Stomach (tissue), 9 donors: ENCODE results near the gene USP53. TPM values are rescaled to one million over a fixed set of nuclear protein-coding genes. Genes with fewer than 3 reads are reported as not detected.

Source experiments
- DNase-seq, 2 donors: peaks; one replicate each; pipeline versions ENCODE4 v3.0.0 to v3.0.0-alpha.2; 2013 to 2019
- H3K27ac ChIP-seq, 5 donors: fragments of 200-600 bp in 4 of 5; sonication (generic) in 4 of 5; one replicate each; pipeline ENCODE4 v1.5.1; 2013 to 2019; ENCODE audit warnings: mild to moderate bottlenecking in 1 of 5, moderate library complexity in 1 of 5
- H3K27me3 ChIP-seq, 3 donors: fragments of 200-600 bp; sonication (generic); one replicate each; pipeline ENCODE4 v1.5.1; 2017 to 2019; ENCODE audit warnings: mixed run types in 1 of 3
- H3K36me3 ChIP-seq, 4 donors: fragments of 200-600 bp; sonication (generic); 1 replicate in 3 of 4; 2 replicates in 1 of 4; pipeline ENCODE4 v1.5.1; 2016 to 2019
- H3K4me1 ChIP-seq, 4 donors: fragments of 200-600 bp; sonication (generic); one replicate each; pipeline ENCODE4 v1.5.1; 2016 to 2019
- H3K4me3 ChIP-seq, 4 donors: fragments of 200-600 bp; sonication (generic) in 3 of 4; one replicate each; pipeline ENCODE4 v1.5.1; 2016 to 2019; ENCODE audit warnings: mild to moderate bottlenecking in 1 of 4
- H3K9me3 ChIP-seq, 4 donors: fragments of 200-600 bp; sonication (generic); one replicate each; pipeline ENCODE4 v1.5.1; 2016 to 2019
- CTCF ChIP-seq, 7 experiments: fragments of 450-650 bp in 4 of 7; fragments of 200-600 bp in 3 of 7; sonication (generic) in 3 of 7; IDR thresholded peaks; one replicate each; pipeline ENCODE4 v1.5.1; 2016 to 2019; ENCODE audit warnings: antibody characterized with exemption in 7 of 7, control low read depth in 2 of 7, mild to moderate bottlenecking in 1 of 7
- EP300 ChIP-seq: sonication (generic); formaldehyde crosslinking; IDR thresholded peaks from one replicate; pipeline ENCODE4 v1.6.1; 2017; ENCODE audit warnings: antibody characterized with exemption
- POLR2A ChIP-seq, 4 donors: fragments of 450-650 bp; IDR thresholded peaks; one replicate each; pipeline ENCODE4 v1.6.1; 2016; ENCODE audit warnings: antibody characterized with exemption in 4 of 4, control low read depth in 2 of 4, mild to moderate bottlenecking in 1 of 4, moderate library complexity in 1 of 4
- POLR2AphosphoS5 ChIP-seq, 3 donors: sonication (generic); formaldehyde crosslinking; IDR thresholded peaks; one replicate each; pipeline ENCODE4 v1.6.1; 2016; ENCODE audit warnings: antibody characterized with exemption in 3 of 3
- whole genome bisulfite sequencing, 5 donors: extraction: QIAGEN DNeasy Blood & Tissue Kit in 3 of 5; methylation state at CpG; one replicate each; pipeline versions ENCODE4 v1.1.5 to v1.1.7; 2013 to 2018; 5-methylcytosine and 5-hydroxymethylcytosine counted together
- intact Hi-C: fragments of 100-400 bp; cut with DNase I; formaldehyde crosslinking; loops from one replicate; pipeline ENCODE4 v1.15.1; 2023; ENCODE audit warnings: low total_unique reads
- polyA plus RNA-seq, 3 donors: library from polyadenylated mRNA; stranded (reverse); fragments of 200-250 nt; gene quantifications; one replicate each; pipeline ENCODE4 v1.2.3, GENCODE V29; 2013
- total RNA-seq, 5 donors: library from RNA; depleted of rRNA; stranded (reverse); fragments of >200 nt; gene quantifications; one replicate each; pipeline versions ENCODE4 v1.1.0 to v1.2.3, GENCODE V29; 2014 to 2016
- donor health status: healthy with polysubstance abuse.
- donor health status: Bipolar disorder and iron deficiency.
- donor health status: healthy.

The USP53 gene
- total and polyA plus RNA-seq, 8 donors, result 15.8 to 116 (median 54.1) TPM

GRCh38 chr4:119289313-119289712 lies 76.8 kb downstream of the USP53 start:
- WGBS, 5 donors, result 95 to 98% (median 97%) methylated on average over 5 of the region's 5 CpGs
- Histone ChIP-seq H3K36me3 (peaks cover 10 to 56% (median 41%) of the 10 kb centered on the region in 4 donors), H3K4me3 (no peak overlapping the region), H3K27ac (no peak overlapping the region), H3K4me1 (peaks cover 10 to 26% (median 15%) of the 10 kb centered on the region in 4 donors), H3K9me3 (no peaks in the 10 kb centered on the region), H3K27me3 (no peaks in the 10 kb centered on the region)
- DNase-seq, result no peak
- no peak for TF ChIP-seq EP300
- TF ChIP-seq POLR2AphosphoS5 (IDR thresholded peaks at IDR 0.05), result no peak
- no peak for TF ChIP-seq CTCF (IDR thresholded peaks at IDR 0.05)
- no peak for TF ChIP-seq POLR2A (IDR thresholded peaks at IDR 0.05)
- intact Hi-C loops, result loop anchor here (10.0 kb wide), 2 partner anchors 255 to 305 kb away; no protein-coding TSS in a partner anchor

- no peak for DNase-seq
- intact Hi-C loops, result no loop called here
- Histone ChIP-seq H3K27me3 (no peaks in the 10 kb centered on the region), H3K36me3 (peaks cover 10 to 64% (median 45%) of the 10 kb centered on the region in 4 donors), H3K4me1 (peaks cover 0 to 14% (median 9%) of the 10 kb centered on the region in 4 donors), H3K4me3 (no peak overlapping the region), H3K9me3 (no peaks in the 10 kb centered on the region), H3K27ac (no peak overlapping the region)
- TF ChIP-seq POLR2AphosphoS5 (IDR thresholded peaks at IDR 0.05) (no peak), CTCF (IDR thresholded peaks at IDR 0.05) (no peak), POLR2A (IDR thresholded peaks at IDR 0.05) (no peak)
- WGBS, 5 donors, result 28 to 59% (median 47%) methylated on average over 1 of the region's 1 CpG
Observed at GRCh38 chr4:119290598-119290997, 78.1 kb downstream of the USP53 start.

GRCh38 chr4:119296356-119296755 lies 83.8 kb downstream of the USP53 start:
- no peaks in the 10 kb centered on the region for H3K9me3 ChIP-seq
- no peak overlapping the region for H3K4me3 ChIP-seq
- peaks cover 14 to 47% (median 30%) of the 10 kb centered on the region in 4 donors for H3K4me1 ChIP-seq
- no peak for TF ChIP-seq CTCF (IDR thresholded peaks at IDR 0.05)
- no peak for TF ChIP-seq EP300
- no peak for TF ChIP-seq POLR2AphosphoS5 (IDR thresholded peaks at IDR 0.05)
- TF ChIP-seq POLR2A (IDR thresholded peaks at IDR 0.05), result no peak
- 94 to 98% (median 97%) methylated on average over 2 of the region's 2 CpGs for WGBS, 5 donors
- no peaks in the 10 kb centered on the region for H3K27me3 ChIP-seq
- intact Hi-C loops, result no loop called here
- no peak overlapping the region for H3K27ac ChIP-seq
- DNase-seq, result no peak
- H3K36me3 ChIP-seq, result peaks cover 17 to 61% (median 51%) of the 10 kb centered on the region in 4 donors

GRCh38 chr4:119297795-119298194 lies 85.3 kb downstream of the USP53 start:
- no peak for DNase-seq
- H3K4me3 ChIP-seq, result peak overlapping the region in 2 of 4 donors; percentile 59 to 71
- TF ChIP-seq POLR2A (IDR thresholded peaks at IDR 0.05) (no peak), CTCF (IDR thresholded peaks at IDR 0.05) (no peak), EP300 (no peak), POLR2AphosphoS5 (IDR thresholded peaks at IDR 0.05) (no peak)
- no peak overlapping the region for H3K27ac ChIP-seq
- no peaks in the 10 kb centered on the region for H3K27me3 ChIP-seq
- peaks cover 11 to 47% (median 40%) of the 10 kb centered on the region in 4 donors for H3K36me3 ChIP-seq
- intact Hi-C loops, result no loop called here
- peaks cover 14 to 47% (median 30%) of the 10 kb centered on the region in 4 donors for H3K4me1 ChIP-seq
- H3K9me3 ChIP-seq, result no peaks in the 10 kb centered on the region
- 82 to 96% (median 91%) methylated on average over 1 of the region's 1 CpG for WGBS, 5 donors
